Right lobe of liver (tissue), 6 donors: Measurements from ENCODE around the gene PAK2. TPM values are rescaled to one million over a fixed set of nuclear protein-coding genes. Genes with fewer than 3 reads are reported as not detected.
"Not testable (repeated sequence)": the region's sequence is repeated elsewhere in the genome, so short reads cannot be mapped to it uniquely, and the experiment has no call there.

Experiments
- ATAC-seq, 4 donors: fragments of 200-7000 bp; cut with Tn5 transposase; one replicate each; pipeline ENCODE4 v1.9.1; 2020; ENCODE audit warnings: mild to moderate bottlenecking in 4 of 4, moderate library complexity in 4 of 4
- DNase-seq, 3 donors: peaks; one replicate each; pipeline ENCODE4 v3.0.0-alpha.2; 2020
- H3K27ac ChIP-seq, 3 donors: fragments of 200-600 bp; one replicate each; pipeline ENCODE4 v1.8.0; 2022
- H3K27me3 ChIP-seq, 2 donors: fragments of 200-600 bp; one replicate each; pipeline ENCODE4 v1.8.0; 2022
- H3K36me3 ChIP-seq, 4 donors: fragments of 200-600 bp; sonication (generic) in 1 of 4; one replicate each; pipeline versions ENCODE4 v1.5.1 to v1.8.0; 2017 to 2022; ENCODE audit warnings: control low read depth in 1 of 4
- H3K4me1 ChIP-seq, 4 donors: fragments of 200-600 bp; sonication (generic) in 1 of 4; one replicate each; pipeline versions ENCODE4 v1.5.1 to v1.8.0; 2017 to 2022; ENCODE audit warnings: control low read depth in 1 of 4
- H3K4me3 ChIP-seq, 3 donors: fragments of 200-600 bp; one replicate each; pipeline ENCODE4 v1.8.0; 2022
- H3K9me3 ChIP-seq, 4 donors: fragments of 200-600 bp; sonication (generic) in 1 of 4; one replicate each; pipeline versions ENCODE4 v1.5.1 to v1.8.0; 2017 to 2022; ENCODE audit warnings: control low read depth in 1 of 4
- POLR2A ChIP-seq: fragments of 450-650 bp; IDR thresholded peaks from one replicate; pipeline ENCODE4 v1.6.1; 2017; ENCODE audit warnings: antibody characterized with exemption, mild to moderate bottlenecking
- WGBS: methylation state at CpG from one replicate; pipeline ENCODE4 v1.1.6; 2018; ENCODE audit warnings: low coverage, low lambda C conversion rate; ENCODE audit not compliant: insufficient coverage; ENCODE audit errors: missing lambda C conversion rate; 5-methylcytosine and 5-hydroxymethylcytosine counted together
- intact Hi-C, 2 donors: fragments of 100-400 bp; cut with DNase I; formaldehyde crosslinking; loops; one replicate each; pipeline versions ENCODE4 v1.11.2 to v1.14.1; 2022
- total RNA-seq, 6 experiments: library from RNA; depleted of rRNA in 2 of 6; stranded (reverse); fragments of >200 nt in 2 of 6; fragmentation: NEBNext Ultra II Directional in 3 of 6; extraction: Animal tissue kit (Norgen Biotek cat#: 25700) in 3 of 6; gene quantifications; one replicate each; pipeline versions ENCODE4 v1.1.0 to v1.2.4, GENCODE V29; 2016 to 2023
- TF ChIP-seq, protein P1 (sequence below), 4 donors: fragments of 200-600 bp in 3 of 4; fragments of 450-650 bp in 1 of 4; IDR thresholded peaks; one replicate each; pipeline versions ENCODE4 v1.5.1 to v1.8.0; 2016 to 2022; ENCODE audit warnings: antibody characterized with exemption in 4 of 4, mild to moderate bottlenecking in 2 of 4
- donor health status: DM: no; HTN: yes; CAD: no.
- donor health status: DM: no; HTN: no; CAD: no.
- donor health status: DM: no; HTN: no; CAD: no.
- donor health status: DM: no; HTN: yes; CAD: no.
- donor health status: DM: no; HTN: yes; CAD: no.

Gene PAK2
- total RNA-seq, 6 experiments from 2014 or later, result 35.7 to 59.6 (median 42.0) TPM

DNA sequence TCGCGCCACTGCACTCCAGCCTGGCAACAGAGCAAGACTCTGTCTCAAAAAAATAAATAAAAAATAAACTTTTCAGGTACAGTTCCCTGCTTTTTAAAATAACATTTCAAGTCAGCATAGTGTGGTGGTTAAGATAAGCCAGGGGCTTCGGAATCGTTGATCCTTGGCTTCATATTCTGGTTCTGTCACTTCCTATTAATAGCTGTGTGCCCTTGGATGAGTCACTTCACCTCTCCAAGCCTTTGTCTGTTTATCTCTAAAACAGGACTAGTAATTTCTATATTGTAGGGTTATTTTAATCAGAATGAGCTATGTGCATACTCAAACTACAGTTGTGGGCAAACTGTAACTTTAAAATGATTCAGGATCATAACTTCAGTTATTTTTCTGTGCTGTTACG lies 74.2 kb downstream of the PAK2 start:
- no peak overlapping the region for H3K4me3 ChIP-seq
- H3K9me3 ChIP-seq, result no peaks in the 10 kb centered on the region
- no peaks in the 10 kb centered on the region for H3K27me3 ChIP-seq
- no peak for ATAC-seq
- DNase-seq, result no peak
- no peak for TF ChIP-seq POLR2A
- TF ChIP-seq, protein P1, sequence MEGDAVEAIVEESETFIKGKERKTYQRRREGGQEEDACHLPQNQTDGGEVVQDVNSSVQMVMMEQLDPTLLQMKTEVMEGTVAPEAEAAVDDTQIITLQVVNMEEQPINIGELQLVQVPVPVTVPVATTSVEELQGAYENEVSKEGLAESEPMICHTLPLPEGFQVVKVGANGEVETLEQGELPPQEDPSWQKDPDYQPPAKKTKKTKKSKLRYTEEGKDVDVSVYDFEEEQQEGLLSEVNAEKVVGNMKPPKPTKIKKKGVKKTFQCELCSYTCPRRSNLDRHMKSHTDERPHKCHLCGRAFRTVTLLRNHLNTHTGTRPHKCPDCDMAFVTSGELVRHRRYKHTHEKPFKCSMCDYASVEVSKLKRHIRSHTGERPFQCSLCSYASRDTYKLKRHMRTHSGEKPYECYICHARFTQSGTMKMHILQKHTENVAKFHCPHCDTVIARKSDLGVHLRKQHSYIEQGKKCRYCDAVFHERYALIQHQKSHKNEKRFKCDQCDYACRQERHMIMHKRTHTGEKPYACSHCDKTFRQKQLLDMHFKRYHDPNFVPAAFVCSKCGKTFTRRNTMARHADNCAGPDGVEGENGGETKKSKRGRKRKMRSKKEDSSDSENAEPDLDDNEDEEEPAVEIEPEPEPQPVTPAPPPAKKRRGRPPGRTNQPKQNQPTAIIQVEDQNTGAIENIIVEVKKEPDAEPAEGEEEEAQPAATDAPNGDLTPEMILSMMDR (IDR thresholded peaks at IDR 0.05), result no peak
- no peak overlapping the region for H3K27ac ChIP-seq
- H3K36me3 ChIP-seq, result peaks cover 0 to 69% (median 26%) of the 10 kb centered on the region in 4 donors
- 90% methylated on average over 5 of the region's 5 CpGs for WGBS
- no peaks in the 10 kb centered on the region for H3K4me1 ChIP-seq
- intact Hi-C loops, result no loop called here

DNA sequence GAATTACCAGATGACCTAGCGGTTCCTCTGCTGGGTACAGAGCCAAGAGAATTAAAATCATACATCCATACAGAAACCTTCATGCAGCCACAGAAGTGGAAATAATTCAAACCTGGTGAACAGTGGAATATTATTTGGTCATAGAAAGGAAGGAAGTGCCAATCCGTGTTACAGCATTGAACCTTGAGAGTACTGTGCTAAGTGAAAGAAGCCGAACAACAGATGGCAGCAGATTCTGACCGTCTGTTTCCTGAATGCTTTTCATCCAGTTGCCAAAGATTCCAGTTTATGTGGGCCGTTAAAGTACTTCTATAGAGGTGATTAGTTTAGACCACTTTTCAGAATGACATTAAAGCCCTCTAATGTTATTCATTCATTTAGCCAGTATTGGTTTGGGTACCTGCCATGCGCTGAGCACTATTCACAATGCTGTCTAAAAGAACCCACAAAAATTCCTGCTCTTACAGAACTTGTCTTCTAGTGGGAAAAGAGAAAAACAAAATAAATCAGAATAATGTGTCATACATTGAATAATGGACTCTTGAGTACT lies 82.2 kb downstream of the PAK2 start:
- Histone ChIP-seq H3K36me3 (peaks cover 0 to 74% (median 36%) of the 10 kb centered on the region in 4 donors), H3K4me3 (no peak overlapping the region), H3K4me1 (no peaks in the 10 kb centered on the region), H3K27me3 (no peaks in the 10 kb centered on the region), H3K27ac (no peak overlapping the region), H3K9me3 (no peaks in the 10 kb centered on the region)
- ATAC-seq (no peak), DNase-seq (no peak)
- 89% methylated on average over 6 of the region's 6 CpGs for WGBS
- TF ChIP-seq POLR2A, result no peak
- TF ChIP-seq, protein P1 (IDR thresholded peaks at IDR 0.05), result no peak
- intact Hi-C loops, result no loop called here

DNA sequence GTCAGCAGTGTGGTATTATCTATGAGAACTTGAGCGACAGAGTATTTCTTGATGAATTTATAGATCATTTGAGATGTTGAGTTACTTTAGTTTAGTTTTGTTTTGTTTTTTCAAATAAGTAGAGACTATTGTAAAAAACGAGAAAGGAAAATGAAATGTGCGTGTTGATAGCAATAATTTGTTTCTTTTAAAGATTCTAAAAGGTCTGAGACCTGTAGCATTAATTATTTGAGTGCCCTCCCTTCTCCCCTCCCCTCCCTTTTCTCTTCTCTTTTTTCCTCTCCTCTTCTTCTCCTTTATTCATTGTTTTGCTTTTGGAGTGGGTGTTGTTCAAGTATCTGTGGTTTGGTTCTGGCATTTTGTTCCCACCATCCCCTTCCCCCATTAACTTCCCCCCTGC lies 90.0 kb downstream of the PAK2 start:
- H3K27ac ChIP-seq, H3K9me3 ChIP-seq, H3K4me3 ChIP-seq, ATAC-seq, DNase-seq, H3K4me1 ChIP-seq, H3K27me3 ChIP-seq, intact Hi-C loops: not testable (repeated sequence)
- H3K36me3 ChIP-seq, result peaks cover 0 to 42% (median 8%) of the 10 kb centered on the region in 4 donors
- WGBS, result 100% methylated on average over 3 of the region's 3 CpGs

DNA sequence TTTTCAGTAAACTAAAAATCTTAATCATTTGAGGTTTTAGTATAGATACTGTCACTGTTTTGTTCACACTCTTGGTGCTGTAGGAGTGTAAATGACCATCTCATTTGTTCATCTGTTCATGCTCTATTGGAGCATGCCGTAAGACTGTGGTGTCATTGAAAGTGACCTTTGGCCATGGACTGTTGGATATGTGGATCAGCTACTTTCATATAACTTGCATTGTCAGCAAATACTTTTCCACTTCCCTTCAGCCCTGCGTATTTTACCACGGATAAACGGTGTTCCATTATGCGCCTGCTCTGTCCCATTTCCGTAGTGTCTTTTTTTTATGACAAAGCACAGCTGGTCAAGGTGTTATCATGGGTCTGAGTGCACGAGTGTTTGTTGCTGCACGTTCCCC lies 95.4 kb downstream of the PAK2 start:
- no peak overlapping the region for H3K27ac ChIP-seq
- H3K4me3 ChIP-seq, result no peak overlapping the region
- no peak for TF ChIP-seq POLR2A
- TF ChIP-seq, protein P1 (IDR thresholded peaks at IDR 0.05), result no peak
- H3K4me1 ChIP-seq, result peaks cover 0 to 24% (median 7%) of the 10 kb centered on the region in 4 donors
- no peaks in the 10 kb centered on the region for H3K27me3 ChIP-seq
- DNase-seq, result no peak
- H3K9me3 ChIP-seq, result no peaks in the 10 kb centered on the region
- peaks cover 0 to 20% (median 4%) of the 10 kb centered on the region in 4 donors for H3K36me3 ChIP-seq
- peak; percentile 46 to 55 (median 49) for ATAC-seq
- WGBS, result 32% methylated on average over 8 of the region's 8 CpGs
- intact Hi-C loops, result no loop called here

DNA sequence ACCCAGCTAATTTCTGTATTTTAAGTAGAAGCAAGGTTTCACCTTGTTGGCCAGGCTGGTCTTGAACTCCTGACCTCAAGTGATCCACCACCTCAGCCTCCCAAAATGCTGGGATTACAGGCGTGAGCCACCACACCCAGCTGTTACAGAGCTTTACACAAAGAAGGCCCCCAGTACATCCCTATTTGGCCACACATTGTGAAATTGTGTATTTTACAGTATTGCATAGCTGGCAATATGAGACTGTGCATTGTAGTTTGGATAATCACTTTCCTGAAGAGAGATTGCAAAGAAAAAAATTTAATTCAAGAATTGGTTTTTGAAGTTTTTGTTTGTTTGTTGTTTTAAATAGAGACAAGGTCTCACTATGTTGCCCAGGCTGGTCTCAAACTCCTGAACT lies 97.0 kb downstream of the PAK2 start:
- H3K4me3 ChIP-seq, H3K36me3 ChIP-seq, intact Hi-C loops, H3K9me3 ChIP-seq, DNase-seq, H3K27me3 ChIP-seq, ATAC-seq, H3K27ac ChIP-seq: not testable (repeated sequence)
- peaks cover 0 to 24% (median 7%) of the 10 kb centered on the region in 4 donors for H3K4me1 ChIP-seq
- 80% methylated on average over 1 of the region's 1 CpG for WGBS
